Stimulated activated CD8-positive, alpha-beta memory T cell treated with anti-CD3 and anti-CD28 coated beads, Interleukin-2, amount 100 ng/mL, for 1 hour (primary cell): ENCODE data around the gene HSP90B1.

Experiments
- DNase-seq, 2 donors: peaks; one replicate each; pipeline ENCODE4 v3.0.0-alpha.2; 2020; ENCODE audit warnings: low read depth in 2 of 2

The HSP90B1 gene

DNA sequence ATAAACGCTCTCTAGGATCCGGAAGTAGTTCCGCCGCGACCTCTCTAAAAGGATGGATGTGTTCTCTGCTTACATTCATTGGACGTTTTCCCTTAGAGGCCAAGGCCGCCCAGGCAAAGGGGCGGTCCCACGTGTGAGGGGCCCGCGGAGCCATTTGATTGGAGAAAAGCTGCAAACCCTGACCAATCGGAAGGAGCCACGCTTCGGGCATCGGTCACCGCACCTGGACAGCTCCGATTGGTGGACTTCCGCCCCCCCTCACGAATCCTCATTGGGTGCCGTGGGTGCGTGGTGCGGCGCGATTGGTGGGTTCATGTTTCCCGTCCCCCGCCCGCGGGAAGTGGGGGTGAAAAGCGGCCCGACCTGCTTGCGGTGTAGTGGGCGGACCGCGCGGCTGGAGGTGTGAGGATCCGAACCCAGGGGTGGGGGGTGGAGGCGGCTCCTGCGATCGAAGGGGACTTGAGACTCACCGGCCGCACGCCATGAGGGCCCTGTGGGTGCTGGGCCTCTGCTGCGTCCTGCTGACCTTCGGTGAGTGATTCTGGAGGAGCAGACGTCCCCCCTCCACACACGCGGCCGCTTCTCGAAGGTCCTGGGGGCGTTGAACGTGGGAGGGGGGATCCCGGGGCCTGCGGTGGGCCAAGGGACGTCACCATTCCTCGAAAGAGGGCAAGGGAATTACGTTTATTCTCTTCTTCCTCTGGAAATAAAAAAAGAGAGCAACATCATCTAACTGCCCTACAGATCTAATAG is at the start of gene HSP90B1:
Gene HSP90B1 (plus strand): TSS at position 377 of the 753 bp plus-strand sequence. CDS start 106 bp downstream, at position 483.
- peak; percentile 98 to 99 for DNase-seq

DNA sequence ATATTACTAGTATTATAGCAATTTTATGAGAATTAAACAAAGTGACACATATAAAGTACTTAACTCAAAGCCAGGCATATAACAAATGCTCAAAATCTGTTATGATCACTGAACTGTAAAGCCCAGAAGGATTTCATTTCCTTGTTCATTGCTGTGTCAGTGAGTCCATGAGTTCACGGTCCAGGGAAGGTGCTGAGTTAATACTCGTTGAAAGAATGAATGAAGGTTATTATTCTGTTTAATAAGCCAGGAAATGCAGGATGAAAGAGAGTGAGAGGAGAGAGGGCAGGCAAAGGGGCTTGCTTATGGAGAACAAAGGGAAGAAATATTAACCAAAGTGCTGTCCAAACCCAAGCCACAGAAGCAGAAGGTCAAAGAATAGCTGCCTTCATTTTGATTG is 48.9 kb upstream of the HSP90B1 start:
- DNase-seq, result no peak

DNA sequence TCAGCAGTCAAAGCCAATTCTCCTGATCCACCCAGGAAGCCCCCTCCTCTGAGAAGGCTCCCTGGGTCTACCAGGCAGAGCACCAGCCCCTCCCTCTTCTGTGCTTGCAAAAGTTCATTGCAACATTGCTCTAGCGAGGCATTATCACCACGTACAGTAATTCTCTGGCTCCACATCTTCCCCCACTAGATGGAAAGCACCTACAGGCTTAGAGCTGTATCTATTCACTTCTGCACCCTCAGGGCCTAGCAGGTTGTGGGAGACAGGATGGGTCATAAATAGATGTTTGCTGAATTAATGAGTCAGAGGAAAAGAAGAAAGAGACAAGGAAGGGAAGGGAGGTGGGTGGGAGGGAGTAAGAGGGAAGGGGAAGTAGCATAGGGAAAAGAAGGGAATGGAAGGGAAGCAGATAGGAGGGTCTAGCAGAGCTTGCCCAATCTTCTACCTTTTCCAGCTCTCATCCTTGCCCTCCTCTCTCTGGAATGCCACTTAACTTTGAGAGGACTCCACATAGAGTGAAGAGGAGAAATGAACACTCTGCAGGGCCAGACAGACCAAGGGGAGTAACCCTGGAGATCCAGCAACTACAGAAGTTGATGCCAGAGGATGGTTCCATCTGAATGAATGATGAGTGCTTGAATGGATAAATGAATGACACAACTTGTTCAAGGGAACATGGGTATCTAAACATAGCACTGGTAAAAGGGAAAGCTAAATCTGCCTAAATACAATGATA is 47.2 kb upstream of the HSP90B1 start:
- no peak for DNase-seq

DNA sequence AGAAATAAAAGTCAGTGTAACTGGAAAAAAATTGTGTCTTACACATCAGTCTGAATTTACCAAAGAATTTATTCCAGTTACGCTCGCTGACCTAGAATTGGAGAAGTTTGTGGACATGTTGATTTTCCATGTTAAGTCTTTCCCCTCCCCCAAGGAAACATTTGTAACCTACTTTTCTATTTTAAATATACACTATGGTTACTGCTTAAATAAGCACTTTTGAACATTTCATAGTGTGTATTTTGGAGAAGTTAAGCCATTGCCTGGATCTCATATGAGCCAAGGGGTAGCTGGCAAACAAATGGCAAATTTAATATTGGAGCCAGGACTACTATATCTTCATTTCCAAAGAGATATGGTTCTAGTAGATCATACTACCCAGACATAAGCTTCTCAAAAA is 46.3 kb upstream of the HSP90B1 start:
- DNase-seq, result no peak

DNA sequence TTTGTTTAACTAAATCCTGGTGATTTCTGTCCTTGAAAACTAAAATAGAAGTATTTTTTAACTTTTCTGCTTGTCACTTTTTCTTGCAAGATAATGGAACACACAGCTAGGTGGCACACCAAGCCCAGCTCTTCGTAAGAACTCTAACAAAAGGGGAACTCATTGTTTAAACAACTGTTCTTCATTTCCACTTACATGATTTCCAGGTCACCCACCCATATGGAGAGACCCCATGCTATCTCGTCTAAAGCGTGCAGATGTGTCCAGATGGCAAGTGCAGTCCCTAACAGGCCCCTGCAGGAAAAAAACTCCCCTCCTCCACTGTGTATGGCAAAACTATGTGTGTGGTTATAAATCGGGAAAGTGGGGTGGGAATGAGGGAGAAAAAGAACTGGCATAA is 45.9 kb upstream of the HSP90B1 start:
- DNase-seq, result no peak

DNA sequence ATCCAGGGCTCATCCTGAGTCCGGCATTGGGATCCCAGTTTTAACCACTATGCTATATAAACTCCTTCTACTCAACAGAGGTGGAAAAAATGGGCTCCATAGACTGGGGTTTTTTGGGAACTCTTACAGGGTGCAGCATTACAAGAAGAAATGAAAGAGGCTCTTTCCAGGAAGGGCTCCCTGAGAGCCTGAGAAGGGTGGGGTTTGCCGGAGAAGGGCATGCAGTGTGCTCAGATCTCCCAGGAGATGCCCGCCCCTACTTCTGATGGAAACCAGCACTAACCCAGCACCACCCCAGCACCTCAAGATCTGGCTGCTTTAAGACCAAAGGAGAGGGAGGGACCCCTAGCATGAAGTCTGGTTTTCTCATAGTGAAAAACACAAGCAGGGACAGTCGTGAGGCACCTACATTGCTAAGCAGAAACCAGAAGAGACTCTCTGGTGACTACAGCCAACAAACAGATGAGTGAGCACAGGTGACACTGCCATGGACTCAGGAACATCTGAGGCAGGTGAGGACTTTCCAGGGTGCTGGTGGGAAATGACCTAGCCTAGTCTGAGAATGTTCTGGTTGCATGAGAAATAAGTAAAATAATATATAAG is 43.9 kb upstream of the HSP90B1 start:
- no peak for DNase-seq

DNA sequence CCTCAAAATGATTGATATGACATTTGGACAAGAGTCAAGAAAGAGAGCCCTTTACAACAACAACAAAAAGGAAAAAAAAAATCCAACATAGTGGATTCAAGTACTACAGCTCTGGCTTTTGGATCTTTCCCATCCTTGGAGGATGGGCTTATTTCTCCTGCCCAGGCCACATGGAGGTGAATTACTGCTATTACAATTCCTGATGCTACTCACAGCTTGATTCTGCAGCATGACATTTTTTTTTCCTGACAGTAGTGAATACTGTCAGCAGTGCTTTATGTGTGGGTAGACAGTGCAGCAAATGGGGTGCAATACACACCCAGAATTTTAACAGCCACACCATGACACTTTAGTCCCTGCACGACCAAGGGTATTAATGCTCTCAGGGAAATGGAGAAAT is 42.5 kb upstream of the HSP90B1 start:
- DNase-seq, result no peak

DNA sequence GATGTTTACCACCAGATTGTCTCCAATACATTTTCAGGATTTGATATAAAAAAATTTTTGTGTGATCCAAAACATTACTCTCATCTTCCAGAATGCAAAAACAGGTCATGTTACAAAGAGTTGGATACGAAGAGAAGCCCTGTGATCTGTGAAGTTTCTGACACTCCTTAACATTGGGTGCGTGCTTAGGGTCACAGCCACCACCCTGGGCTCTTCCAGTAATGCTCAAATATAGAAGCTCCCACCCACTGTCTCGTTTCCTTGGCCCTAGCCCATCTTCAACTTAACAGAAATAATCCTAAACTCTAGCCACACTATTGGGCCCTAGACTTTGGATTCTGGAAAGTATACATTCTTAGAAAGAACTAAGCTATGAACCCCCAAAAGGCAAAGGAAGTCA is 32.9 kb upstream of the HSP90B1 start:
- no peak for DNase-seq

DNA sequence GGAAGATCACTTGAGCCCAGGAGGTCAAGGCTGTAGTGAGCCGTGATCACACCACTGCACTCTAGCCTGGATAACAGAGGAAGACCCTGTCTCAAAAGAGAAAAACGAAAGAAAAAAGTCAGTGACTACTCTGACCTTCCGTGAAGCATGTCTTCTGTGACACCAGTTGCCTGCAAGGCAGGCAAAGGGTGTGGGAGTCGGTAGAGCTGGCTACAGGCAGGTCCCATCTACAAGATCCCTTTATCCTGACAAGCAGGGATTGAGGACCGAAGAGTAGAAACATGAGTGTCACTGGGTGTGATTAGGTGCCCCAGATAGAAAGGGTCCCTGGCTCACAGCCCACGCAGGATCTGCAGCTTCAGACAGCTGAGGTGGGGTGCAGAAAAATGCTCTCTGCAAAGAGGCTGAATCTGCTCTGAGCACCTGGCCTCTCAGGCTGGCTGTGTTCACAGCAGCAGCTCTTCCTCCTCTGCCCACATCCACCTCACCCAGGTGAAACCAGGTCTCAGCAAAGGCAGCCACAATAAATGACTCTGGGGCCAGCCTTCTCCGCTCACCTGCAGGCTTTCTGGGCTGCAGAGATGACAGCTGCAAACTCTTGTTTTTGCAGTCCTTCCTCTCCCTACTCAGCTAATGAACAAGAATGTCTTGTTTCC is 28.6 kb upstream of the HSP90B1 start:
- no peak for DNase-seq

DNA sequence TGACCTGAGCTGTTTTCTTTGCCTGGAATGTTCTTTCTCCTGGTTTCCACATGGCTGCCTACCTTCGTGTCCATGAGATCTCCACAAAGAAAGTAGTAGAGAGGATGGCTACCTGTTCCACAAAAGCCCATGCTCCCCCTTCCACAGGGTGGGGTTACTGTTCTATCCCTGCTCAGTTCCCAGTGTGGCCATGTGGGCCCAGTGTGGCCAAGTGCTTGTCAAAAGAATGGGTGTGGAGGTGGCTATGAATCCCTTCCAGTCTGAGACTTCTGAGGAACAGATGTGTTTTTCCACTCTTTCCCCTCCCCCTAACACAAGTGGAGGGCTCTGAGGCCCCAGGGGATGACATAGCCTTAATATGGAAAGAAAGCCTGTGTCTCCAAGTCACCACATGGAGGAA is 26.2 kb upstream of the HSP90B1 start:
- no peak for DNase-seq

DNA sequence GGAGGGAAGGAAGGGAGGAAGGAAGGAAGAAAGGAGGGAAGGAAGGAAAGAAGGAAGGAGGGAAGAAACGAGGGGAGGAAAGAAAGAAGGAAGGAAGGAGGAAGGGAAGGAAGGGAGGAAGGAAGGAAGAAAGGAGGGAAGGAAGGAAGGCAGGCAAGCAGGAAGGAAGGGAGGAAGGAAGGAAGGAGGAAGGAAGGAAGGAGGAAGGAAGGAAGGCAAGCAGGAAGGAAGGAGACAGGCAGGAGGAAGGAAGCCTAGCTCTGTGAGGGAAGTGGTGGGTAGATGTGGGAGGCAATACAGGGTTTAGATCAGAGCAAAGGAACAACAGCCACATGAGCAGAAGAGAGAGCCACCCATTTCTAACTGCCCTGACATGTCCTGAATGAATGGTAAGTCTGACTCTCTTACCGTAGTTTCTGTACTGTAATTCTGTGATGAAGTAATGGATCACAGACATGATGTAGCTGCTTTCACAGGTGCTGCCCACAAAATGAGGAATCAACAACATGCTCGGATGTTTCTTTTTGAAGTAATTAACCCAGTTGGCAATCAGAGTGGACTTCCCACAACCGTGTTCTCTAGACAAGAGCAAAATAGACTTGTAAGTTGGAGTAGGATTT is 24.4 kb upstream of the HSP90B1 start:
- no peak for DNase-seq

DNA sequence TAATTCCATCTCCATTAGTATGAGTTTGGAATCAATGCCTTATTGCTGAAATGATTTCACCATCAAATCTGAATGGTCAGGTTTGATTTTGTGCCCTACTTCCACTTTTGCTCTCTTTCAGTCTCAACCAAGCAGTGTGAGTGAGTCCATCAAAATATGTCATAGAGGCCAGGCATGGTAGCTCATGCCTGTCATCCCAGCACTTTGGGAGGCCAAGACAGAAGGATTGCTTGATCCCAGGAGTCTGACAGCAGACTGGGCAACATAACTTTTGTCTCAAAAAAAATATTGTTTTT is 22.0 kb upstream of the HSP90B1 start:
- DNase-seq, result no peak

DNA sequence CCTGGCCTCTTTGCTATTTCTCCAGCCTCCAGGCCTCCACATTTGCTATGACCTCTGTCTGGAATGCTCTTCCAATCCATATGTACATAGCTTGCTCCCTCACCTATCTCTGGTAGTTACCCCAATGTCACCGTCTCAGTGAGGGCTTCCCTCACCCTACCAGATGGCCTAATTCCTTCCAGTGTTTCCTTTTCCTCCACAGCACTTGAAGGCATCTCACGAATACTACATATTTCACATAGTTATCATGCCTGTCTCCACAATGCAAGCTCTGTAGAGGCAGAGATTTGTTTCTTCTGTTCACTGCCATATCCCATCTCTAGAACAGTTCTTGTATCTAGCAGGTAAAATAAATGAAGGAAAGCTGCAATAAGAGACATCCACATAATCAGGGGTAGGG is 21.3 kb upstream of the HSP90B1 start:
- DNase-seq, result no peak

DNA sequence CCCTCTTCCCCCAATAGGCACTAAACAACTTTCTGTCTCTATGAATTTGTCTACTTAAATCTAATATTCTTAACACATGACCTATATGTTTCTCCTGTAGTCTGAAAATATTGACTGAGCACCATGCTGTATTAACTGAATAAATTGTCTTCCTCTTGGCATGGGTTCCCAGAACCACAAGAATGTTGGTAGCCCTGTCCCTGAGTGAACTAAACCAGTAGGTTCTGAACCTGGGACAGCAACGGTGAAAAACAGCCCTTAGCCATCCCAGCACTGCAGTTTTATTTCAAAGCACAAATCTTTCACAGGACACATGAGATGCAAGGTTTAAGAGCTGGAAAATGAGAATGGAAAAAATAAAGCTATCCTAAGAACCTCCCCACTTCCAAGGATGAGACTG is 20.4 kb upstream of the HSP90B1 start:
- DNase-seq, result no peak

DNA sequence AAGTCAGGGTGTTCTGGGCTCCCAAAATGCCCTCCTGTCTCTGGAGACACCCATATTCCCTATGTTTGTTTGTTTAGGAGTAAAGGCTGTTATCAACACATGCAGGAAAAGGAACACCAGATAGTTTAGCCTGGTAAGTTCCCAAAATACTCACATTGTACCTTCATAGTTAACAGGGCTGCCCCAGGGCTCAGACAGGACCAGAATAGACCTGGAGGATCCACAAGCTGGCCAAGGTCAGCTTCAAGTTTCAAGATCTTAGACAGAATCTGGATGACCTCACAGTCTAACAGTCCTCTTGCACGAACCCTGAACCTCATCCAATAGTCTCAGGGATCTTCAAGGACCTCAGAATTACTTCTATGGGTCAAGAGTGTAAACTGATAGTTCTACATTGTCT is 18.1 kb upstream of the HSP90B1 start:
- no peak for DNase-seq

DNA sequence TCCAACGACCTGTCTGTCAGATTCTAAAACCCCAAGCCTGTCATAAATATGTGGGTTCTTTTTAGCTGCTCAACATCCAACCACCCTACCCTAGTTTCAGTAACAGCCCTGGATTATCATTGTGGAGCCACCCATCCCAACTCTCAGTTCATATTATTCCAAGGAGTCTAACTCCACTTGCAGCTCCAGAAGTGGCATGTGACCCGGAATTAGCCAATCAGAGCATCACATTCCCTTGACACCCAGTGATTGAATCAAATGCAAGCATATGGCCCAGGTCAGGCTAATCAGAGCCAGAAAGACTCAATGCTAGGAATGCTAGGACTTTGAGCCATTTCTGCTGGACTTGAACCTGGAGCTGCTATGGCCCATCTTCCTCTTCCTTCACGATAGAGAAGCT is 17.1 kb upstream of the HSP90B1 start:
- DNase-seq, result no peak

DNA sequence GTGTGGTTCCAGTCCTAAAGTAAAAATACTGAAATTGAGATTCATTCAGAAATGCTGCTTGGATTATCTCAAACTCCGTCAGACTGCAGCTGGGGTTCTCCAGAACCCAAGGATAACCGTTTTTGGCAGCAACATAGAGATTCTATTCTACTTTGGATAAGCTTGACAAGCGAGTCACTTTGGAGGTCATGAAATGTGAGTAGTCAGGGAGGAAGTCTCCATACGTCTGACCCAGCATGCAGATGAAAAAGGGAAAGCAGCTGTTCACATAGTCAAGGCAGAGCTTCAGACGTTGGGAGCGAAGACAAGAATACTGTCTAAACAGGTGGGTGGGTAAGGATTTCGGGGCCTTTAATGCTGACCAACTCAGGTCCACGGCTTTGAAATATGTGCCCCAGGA is 14.9 kb upstream of the HSP90B1 start:
- DNase-seq, result no peak

DNA sequence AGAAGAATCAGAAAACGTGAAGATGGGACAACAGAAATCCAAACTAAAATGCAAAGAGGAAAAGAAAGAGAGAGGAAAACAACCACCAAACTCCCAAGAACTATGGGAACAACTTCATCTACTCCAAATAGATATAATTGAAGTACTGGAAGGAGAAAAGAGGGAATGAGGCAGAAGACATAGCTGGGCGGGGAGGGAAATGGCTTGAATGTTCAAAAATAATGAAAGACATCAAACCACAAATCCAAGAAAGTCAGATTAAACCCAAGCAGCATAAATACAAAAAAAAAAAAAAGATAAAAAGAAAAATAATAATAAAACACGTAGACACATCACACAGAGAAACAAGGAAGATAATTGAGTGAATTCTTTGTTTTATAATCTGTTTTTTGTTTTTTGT is 12.3 kb upstream of the HSP90B1 start:
- DNase-seq, result no peak

DNA sequence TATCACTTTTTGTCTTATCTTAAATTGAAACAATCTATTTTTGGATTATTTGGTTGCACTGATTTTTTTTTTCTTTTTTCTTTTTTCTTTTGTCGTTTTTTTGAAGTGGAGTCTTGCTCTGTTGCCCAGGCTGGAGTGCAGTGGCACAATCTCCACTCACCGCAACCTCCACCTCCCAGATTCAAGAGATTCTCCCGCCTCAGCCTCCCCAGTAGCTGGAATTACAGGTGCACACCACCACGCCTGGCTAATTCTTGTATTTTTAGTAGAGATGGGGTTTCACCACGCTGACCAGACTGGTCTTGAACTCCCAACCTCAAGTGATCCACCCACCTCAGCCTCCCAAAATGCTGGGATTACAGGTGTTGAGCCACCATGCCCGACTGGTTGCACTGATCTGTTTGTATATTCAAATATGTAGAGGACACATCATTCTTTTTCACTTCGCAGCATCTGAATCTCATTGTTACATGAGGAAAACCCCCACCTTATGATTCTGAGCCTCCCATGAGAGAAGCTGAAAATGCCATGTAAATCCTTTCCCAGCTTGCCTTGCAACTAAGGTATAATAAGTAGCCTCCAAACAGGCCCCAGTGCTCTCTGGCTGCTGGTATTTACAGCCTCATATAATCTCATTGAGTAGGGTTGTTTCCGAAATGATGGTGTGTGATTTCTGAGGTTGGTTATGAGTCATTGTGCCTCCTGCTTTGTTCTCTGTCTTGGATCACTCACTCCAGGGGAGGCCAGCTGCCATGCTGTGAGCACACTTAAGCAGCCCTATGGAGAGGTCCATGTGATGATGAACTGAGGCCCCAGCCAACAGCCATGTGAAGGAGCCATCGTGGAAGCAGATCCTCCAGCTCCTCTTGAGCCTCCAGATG is 5.2 kb upstream of the HSP90B1 start:
- DNase-seq, result no peak

DNA sequence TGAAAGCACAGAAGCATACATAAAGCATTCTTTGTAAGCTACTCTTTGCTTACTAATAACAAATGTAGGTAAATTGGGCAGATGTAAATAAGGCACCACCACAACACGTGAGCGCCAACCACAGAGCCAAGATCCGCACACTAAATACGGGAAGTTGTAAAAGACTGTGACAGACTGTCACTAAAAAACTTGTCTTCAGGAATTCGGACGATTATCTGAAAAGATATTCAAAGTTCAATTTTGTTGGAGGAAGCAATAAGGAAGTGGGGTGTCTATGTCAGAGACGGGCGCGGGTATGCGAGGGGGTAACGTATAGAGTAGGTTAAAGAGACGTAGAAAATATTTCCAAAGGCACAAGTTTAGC is 1.5 kb upstream of the HSP90B1 start:
- DNase-seq, result peak; percentile 14 to 22

DNA sequence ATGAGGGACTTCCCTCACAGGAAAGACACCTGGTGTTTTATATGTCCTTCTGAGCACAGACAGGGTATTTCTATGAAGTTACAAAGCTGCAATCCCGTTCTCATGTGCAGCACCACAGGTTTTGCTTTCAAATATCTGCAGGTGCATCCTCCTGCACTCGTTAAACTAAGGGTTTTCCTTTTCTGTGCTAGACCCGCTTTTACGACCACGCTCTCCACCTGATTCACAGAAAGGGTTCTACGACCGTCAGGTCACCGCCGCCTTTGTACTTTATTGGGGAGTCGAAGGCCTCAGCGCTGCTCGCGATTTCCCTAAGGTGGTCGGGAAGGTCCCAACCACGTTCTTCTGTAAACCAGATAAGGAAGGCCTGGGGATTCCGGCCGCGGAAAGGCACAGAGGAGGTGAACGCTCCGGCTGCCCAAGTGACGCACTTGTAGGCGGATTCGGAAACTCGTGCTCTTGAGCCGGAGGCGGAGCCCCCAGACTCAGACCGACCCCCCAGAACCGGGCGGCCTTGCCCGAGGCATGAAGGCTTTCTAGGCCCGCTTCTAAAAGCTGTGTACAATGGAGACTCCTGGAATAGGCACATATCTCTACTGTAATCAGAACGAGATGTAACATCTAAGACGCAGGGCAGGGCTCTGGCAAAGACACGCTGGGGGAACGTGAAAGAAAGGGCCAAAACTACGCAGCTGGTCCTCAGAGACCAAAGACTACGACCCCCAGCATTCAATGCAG is 995 bp upstream of the HSP90B1 start:
- peak; percentile 63 to 68 for DNase-seq
